Esophagus squamous epithelium (tissue), 4 donors: ENCODE measurements around the gene MEGF6.

Experiments
- POLR2A ChIP-seq, 4 donors: fragments of 450-650 bp; IDR thresholded peaks; one replicate each; pipeline ENCODE4 v1.6.1; 2017; ENCODE audit warnings: antibody characterized with exemption in 4 of 4, mild to moderate bottlenecking in 4 of 4, moderate library complexity in 3 of 4
- TF ChIP-seq, protein P1 (sequence below), 6 experiments: fragments of 450-650 bp in 4 of 6; fragments of 200-600 bp in 2 of 6; sonication (generic) in 2 of 6; IDR thresholded peaks; one replicate each; pipeline ENCODE4 v1.5.1; 2016 to 2019; ENCODE audit warnings: antibody characterized with exemption in 6 of 6, mild to moderate bottlenecking in 4 of 6, moderate library complexity in 4 of 6

DNA sequence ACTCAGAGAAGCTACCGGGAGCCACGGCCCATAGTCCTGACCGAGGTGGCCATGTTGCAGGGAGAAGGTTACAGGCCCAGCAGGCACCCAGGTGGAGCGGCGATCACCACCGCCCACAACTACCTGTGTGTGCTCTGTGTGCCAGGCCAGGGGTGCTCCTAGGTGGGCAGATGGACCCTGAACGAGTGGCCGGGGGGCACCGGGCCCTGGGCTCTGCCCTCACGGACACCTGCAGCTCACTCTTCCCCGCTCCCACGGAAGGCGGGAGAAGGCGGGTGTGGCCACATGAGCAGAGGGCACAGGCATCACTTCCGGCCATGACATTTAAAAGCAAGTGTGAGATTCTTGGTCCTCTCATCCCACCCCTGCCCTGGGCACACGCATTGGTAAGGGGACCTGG lies 73.9 kb downstream of the MEGF6 start:
- TF ChIP-seq, protein P1, sequence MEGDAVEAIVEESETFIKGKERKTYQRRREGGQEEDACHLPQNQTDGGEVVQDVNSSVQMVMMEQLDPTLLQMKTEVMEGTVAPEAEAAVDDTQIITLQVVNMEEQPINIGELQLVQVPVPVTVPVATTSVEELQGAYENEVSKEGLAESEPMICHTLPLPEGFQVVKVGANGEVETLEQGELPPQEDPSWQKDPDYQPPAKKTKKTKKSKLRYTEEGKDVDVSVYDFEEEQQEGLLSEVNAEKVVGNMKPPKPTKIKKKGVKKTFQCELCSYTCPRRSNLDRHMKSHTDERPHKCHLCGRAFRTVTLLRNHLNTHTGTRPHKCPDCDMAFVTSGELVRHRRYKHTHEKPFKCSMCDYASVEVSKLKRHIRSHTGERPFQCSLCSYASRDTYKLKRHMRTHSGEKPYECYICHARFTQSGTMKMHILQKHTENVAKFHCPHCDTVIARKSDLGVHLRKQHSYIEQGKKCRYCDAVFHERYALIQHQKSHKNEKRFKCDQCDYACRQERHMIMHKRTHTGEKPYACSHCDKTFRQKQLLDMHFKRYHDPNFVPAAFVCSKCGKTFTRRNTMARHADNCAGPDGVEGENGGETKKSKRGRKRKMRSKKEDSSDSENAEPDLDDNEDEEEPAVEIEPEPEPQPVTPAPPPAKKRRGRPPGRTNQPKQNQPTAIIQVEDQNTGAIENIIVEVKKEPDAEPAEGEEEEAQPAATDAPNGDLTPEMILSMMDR (IDR thresholded peaks at IDR 0.05): no peak
- TF ChIP-seq POLR2A (IDR thresholded peaks at IDR 0.05): no peak
